GM10248 (cell line): Measurements from ENCODE around the gene ZNF112.
"Not testable (repeated sequence)": the region's sequence is repeated elsewhere in the genome, so short reads cannot be mapped to it uniquely, and the experiment has no call there.

Experiments used
- CTCF ChIA-PET: fragments of 300-600 bp; sonication (Branson Sonifier 250); formaldehyde crosslinking; extraction: SDS; loops from one replicate; lab custom pipeline; 2021; ENCODE audit warnings: antibody characterized with exemption; lab: Yijun Ruan, JAX
- POLR2A ChIA-PET: fragments of 350-650 bp; sonication (Branson Sonifier 250); formaldehyde crosslinking; extraction: SDS; loops from one replicate; lab custom pipeline; 2020; ENCODE audit warnings: antibody characterized with exemption; lab: Yijun Ruan, JAX
- DNase-seq: peaks from one replicate; pipeline ENCODE4 v3.0.0; 2012; ENCODE audit errors: extremely low spot score
- CTCF ChIP-seq: IDR thresholded peaks from 2 replicates; pipeline ENCODE4 v1.5.1; 2012; ENCODE audit warnings: mild to moderate bottlenecking, low read depth; ENCODE audit errors: extremely low read depth, missing control alignments, control extremely low read depth

Gene ZNF112

GRCh38 chr19:44346556-44346955, 9.9 kb downstream of the ZNF112 start:
- CTCF ChIA-PET: no interaction called here

GRCh38 chr19:44345959-44346358, 10.5 kb downstream of the ZNF112 start:
- DNase-seq: no peak
- CTCF ChIA-PET: no interaction called here
- TF ChIP-seq CTCF: no peak
- POLR2A ChIA-PET: no interaction called here

More at GRCh38 chr19:44346556-44346955, 9.9 kb downstream of the ZNF112 start:
- DNase-seq: no peak
- no peak for TF ChIP-seq CTCF
- POLR2A ChIA-PET: no interaction called here

GRCh38 chr19:44344255-44344654, 12.2 kb downstream of the ZNF112 start:
- ChIA-PET CTCF (interaction anchor here (0.8 kb wide), 1 partner anchor 11 kb away, joined by 3 read pairs; no protein-coding TSS in a partner anchor), POLR2A (no interaction called here)
- TF ChIP-seq CTCF: no peak
- DNase-seq: peak; percentile 7

GRCh38 chr19:44341794-44342193, 14.7 kb downstream of the ZNF112 start:
- POLR2A ChIA-PET: no interaction called here
- CTCF ChIA-PET: no interaction called here
- TF ChIP-seq CTCF: no peak
- DNase-seq: no peak

GRCh38 chr19:44334639-44335038, 21.8 kb downstream of the ZNF112 start:
- DNase-seq, POLR2A ChIA-PET, CTCF ChIA-PET: not testable (repeated sequence)

- DNase-seq: no peak
- ChIA-PET POLR2A (no interaction called here), CTCF (no interaction called here)
These were observed 24.3 kb downstream of the ZNF112 start for GRCh38 chr19:44332145-44332544.

GRCh38 chr19:44315883-44316282, 40.6 kb downstream of the ZNF112 start:
- ChIA-PET CTCF (no interaction called here), POLR2A (no interaction called here)
- DNase-seq: no peak
- no peak for TF ChIP-seq CTCF

More at GRCh38 chr19:44332145-44332544, 24.3 kb downstream of the ZNF112 start:
- no peak for TF ChIP-seq CTCF
